ENCODE results near the gene MAP1LC3B2.

MAP1LC3B2 gene

GRCh38 chr12:116604951-116605641 is 45.9 kb downstream of the MAP1LC3B2 start:
- Histone ChIP-seq H3F3A (ENCODE audit: insufficient read depth, low read length) (no peaks in the 10 kb centered on the region), H3K9ac (ENCODE audit: low read length) (no peak overlapping the region), H3K4me1 (ENCODE audit: insufficient read depth, low read length, severe bottlenecking) (no peaks in the 10 kb centered on the region), H3K36me3 (ENCODE audit: insufficient read depth, low read length) (no peaks in the 10 kb centered on the region), H3K9me3 (ENCODE audit: low read length) (no peaks in the 10 kb centered on the region), H3K4me3 (ENCODE audit: low read depth, low read length, poor library complexity, severe bottlenecking) (no peak overlapping the region), H3K27ac (ENCODE audit: low read depth, low read length, poor library complexity, severe bottlenecking) (no peak overlapping the region), H3K27me3 (ENCODE audit: insufficient read depth, low read length) (no peaks in the 10 kb centered on the region; the same call in 1 of the 2 replicates), H4K20me1 (ENCODE audit: insufficient read depth, low read length) (no peaks in the 10 kb centered on the region), H2AFZ (ENCODE audit: low read length) (no peak overlapping the region), H3K79me2 (ENCODE audit: insufficient read depth, low read length) (no peaks in the 10 kb centered on the region), H3K9me2 (ENCODE audit: low read depth, low read length) (no peaks in the 10 kb centered on the region), H3K4me2 (ENCODE audit: low read length) (no peak overlapping the region)
- no peak for TF ChIP-seq EZH2 (IDR thresholded peaks at IDR 0.05; ENCODE audit: borderline replicate concordance, low read length)

- no peaks in the 10 kb centered on the region for H3F3A ChIP-seq (ENCODE audit: insufficient read depth, low read length)
- H3K27me3 ChIP-seq (ENCODE audit: insufficient read depth, low read length), result peaks cover 3% of the 10 kb centered on the region; the same call in 1 of the 2 replicates
- TF ChIP-seq EZH2 (IDR thresholded peaks at IDR 0.05; ENCODE audit: borderline replicate concordance, low read length) (no peak), CTCF (IDR thresholded peaks at IDR 0.05; ENCODE audit: low read length) (no peak)
- no peaks in the 10 kb centered on the region for H3K4me1 ChIP-seq (ENCODE audit: insufficient read depth, low read length, severe bottlenecking)
- no peaks in the 10 kb centered on the region for H3K36me3 ChIP-seq (ENCODE audit: insufficient read depth, low read length)
- H3K79me2 ChIP-seq (ENCODE audit: insufficient read depth, low read length), result no peaks in the 10 kb centered on the region
- no peak overlapping the region for H3K4me3 ChIP-seq (ENCODE audit: low read depth, low read length, poor library complexity, severe bottlenecking)
- no peak overlapping the region for H2AFZ ChIP-seq (ENCODE audit: low read length)
- H3K27ac ChIP-seq (ENCODE audit: low read depth, low read length, poor library complexity, severe bottlenecking), result no peak overlapping the region
- H3K9ac ChIP-seq (ENCODE audit: low read length), result no peak overlapping the region
- no peaks in the 10 kb centered on the region for H3K9me2 ChIP-seq (ENCODE audit: low read depth, low read length)
- H3K4me2 ChIP-seq (ENCODE audit: low read length), result no peak overlapping the region
- H3K9me3 ChIP-seq (ENCODE audit: low read length), result no peaks in the 10 kb centered on the region
- no peaks in the 10 kb centered on the region for H4K20me1 ChIP-seq (ENCODE audit: insufficient read depth, low read length)
These were observed 47.2 kb downstream of the MAP1LC3B2 start for GRCh38 chr12:116606397-116606796.

GRCh38 chr12:116607039-116607438 is 47.9 kb downstream of the MAP1LC3B2 start:
- no peak overlapping the region for H3K4me2 ChIP-seq (ENCODE audit: low read length)
- H3K9me3 ChIP-seq (ENCODE audit: low read length), result no peaks in the 10 kb centered on the region
- H4K20me1 ChIP-seq (ENCODE audit: insufficient read depth, low read length), result no peaks in the 10 kb centered on the region
- H2AFZ ChIP-seq (ENCODE audit: low read length), result no peak overlapping the region
- H3K27me3 ChIP-seq (ENCODE audit: insufficient read depth, low read length), result peaks cover 3% of the 10 kb centered on the region; the same call in 1 of the 2 replicates
- H3K79me2 ChIP-seq (ENCODE audit: insufficient read depth, low read length), result no peaks in the 10 kb centered on the region
- H3K36me3 ChIP-seq (ENCODE audit: insufficient read depth, low read length), result no peaks in the 10 kb centered on the region
- H3K4me1 ChIP-seq (ENCODE audit: insufficient read depth, low read length, severe bottlenecking), result no peaks in the 10 kb centered on the region
- no peaks in the 10 kb centered on the region for H3K9me2 ChIP-seq (ENCODE audit: low read depth, low read length)
- no peak overlapping the region for H3K4me3 ChIP-seq (ENCODE audit: low read depth, low read length, poor library complexity, severe bottlenecking)
- no peak for TF ChIP-seq EZH2 (IDR thresholded peaks at IDR 0.05; ENCODE audit: borderline replicate concordance, low read length)
- no peak for TF ChIP-seq CTCF (IDR thresholded peaks at IDR 0.05; ENCODE audit: low read length)
- no peak overlapping the region for H3K9ac ChIP-seq (ENCODE audit: low read length)
- no peaks in the 10 kb centered on the region for H3F3A ChIP-seq (ENCODE audit: insufficient read depth, low read length)
- no peak overlapping the region for H3K27ac ChIP-seq (ENCODE audit: low read depth, low read length, poor library complexity, severe bottlenecking)

Measured in OCI-LY1 (cell line).